Hepatocyte (in vitro differentiated cells): ENCODE measurements around the gene S100A8. TPM values are rescaled to one million over a fixed set of nuclear protein-coding genes. Genes with fewer than 3 reads are reported as not detected.

Source experiments
- DNase-seq: peaks from one replicate; pipeline ENCODE4 v3.0.0-alpha.2; 2016; ENCODE audit warnings: low spot score
- H2AFZ ChIP-seq: fragments of 200-600 bp; sonication (generic); 2 replicates; pipeline ENCODE4 v1.6.0; 2016; ENCODE audit warnings: antibody characterized with exemption, mild to moderate bottlenecking
- H3K27ac ChIP-seq: fragments of 200-600 bp; sonication (generic); 2 replicates; pipeline ENCODE4 v1.5.1; 2016; ENCODE audit warnings: mild to moderate bottlenecking
- H3K27me3 ChIP-seq: fragments of 200-600 bp; sonication (generic); 2 replicates; pipeline ENCODE4 v1.6.1; 2016
- H3K36me3 ChIP-seq: fragments of 200-600 bp; sonication (generic); replicated peaks from 2 replicates; pipeline ENCODE4 v1.5.1; 2016; ENCODE audit warnings: low read depth; ENCODE audit not compliant: insufficient read depth
- H3K4me1 ChIP-seq: fragments of 200-600 bp; sonication (generic); 2 replicates; pipeline ENCODE4 v1.5.1; 2016; ENCODE audit warnings: mild to moderate bottlenecking, moderate library complexity; ENCODE audit not compliant: insufficient read depth
- H3K4me2 ChIP-seq: fragments of 200-600 bp; sonication (generic); 2 replicates; pipeline ENCODE4 v1.6.0; 2016
- H3K4me3 ChIP-seq: fragments of 200-600 bp; sonication (generic); 2 replicates; pipeline ENCODE4 v1.5.1; 2016; ENCODE audit warnings: mild to moderate bottlenecking
- H3K79me2 ChIP-seq: fragments of 200-600 bp; sonication (generic); 2 replicates; pipeline ENCODE4 v1.6.0; 2017; ENCODE audit warnings: mild to moderate bottlenecking
- H3K9me2 ChIP-seq: fragments of 200-600 bp; sonication (generic); replicated peaks from 2 replicates; pipeline ENCODE4 v1.6.0; 2017; ENCODE audit warnings: mild to moderate bottlenecking; ENCODE audit not compliant: insufficient read depth
- H3K9me3 ChIP-seq: fragments of 200-600 bp; sonication (generic); 2 replicates; pipeline ENCODE4 v1.5.1; 2016; ENCODE audit warnings: low read depth, mild to moderate bottlenecking
- H4K20me1 ChIP-seq: fragments of 200-600 bp; sonication (generic); 2 replicates; pipeline ENCODE4 v1.6.0; 2016; ENCODE audit warnings: mild to moderate bottlenecking; ENCODE audit not compliant: insufficient read depth, poor library complexity, severe bottlenecking
- CTCF ChIP-seq: fragments of 200-600 bp; sonication (generic); IDR thresholded peaks from 2 replicates; pipeline ENCODE4 v1.5.1; 2016; ENCODE audit warnings: antibody characterized with exemption, mild to moderate bottlenecking; ENCODE audit not compliant: poor library complexity
- EZH2 ChIP-seq: fragments of 200-600 bp; sonication (generic); IDR thresholded peaks from 2 replicates; pipeline ENCODE4 v1.6.1; 2016; ENCODE audit warnings: antibody characterized with exemption, mild to moderate bottlenecking, borderline replicate concordance
- EZH2phosphoT487 ChIP-seq: fragments of 200-600 bp; sonication (generic); IDR thresholded peaks from one replicate; pipeline ENCODE4 v1.6.1; 2018; ENCODE audit warnings: antibody characterized with exemption, mild to moderate bottlenecking, low read depth, moderate library complexity; ENCODE audit not compliant: unreplicated experiment, severe bottlenecking
- WGBS: methylation state at CpG from one replicate; pipeline ENCODE4 v1.1.6; 2016; ENCODE audit warnings: low lambda C conversion rate; ENCODE audit errors: missing lambda C conversion rate; 5-methylcytosine and 5-hydroxymethylcytosine counted together
- polyA plus RNA-seq: library from polyadenylated mRNA; unstranded; fragments of >200 nt; fragmentation: Nextera tagmentation; extraction: Ambion mirVana; gene quantifications from 2 replicates; pipeline ENCODE4 v1.2.1, GENCODE V29; 2016
- total RNA-seq: library from RNA; depleted of rRNA; stranded (reverse); fragments of >200 nt; gene quantifications from 2 replicates; pipeline ENCODE4 v1.2.3, GENCODE V29; 2014

Gene S100A8
- total and polyA plus RNA-seq, 2 experiments from 2014 or later, result 0.70 to 2.2 TPM

DNA sequence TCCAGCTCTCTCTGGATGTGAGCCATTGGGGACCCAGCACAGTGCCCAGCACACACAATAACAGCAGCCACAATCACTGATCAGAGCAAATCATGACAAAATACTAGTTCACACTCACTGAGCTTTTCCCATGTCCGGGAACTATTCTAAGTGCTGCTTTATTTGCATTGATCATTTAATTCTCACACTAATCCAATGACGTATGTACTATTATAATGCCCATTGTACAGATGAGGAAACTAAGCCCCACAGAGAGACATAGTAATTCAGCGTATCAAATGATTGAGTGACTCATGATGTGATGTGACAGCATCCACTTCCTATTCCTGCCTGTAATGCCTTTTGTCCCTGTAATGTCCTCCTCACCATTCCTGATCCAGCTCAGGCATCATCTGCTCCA lies 1.9 kb upstream of the S100A8 start:
- no peaks in the 10 kb centered on the region for H3K27me3 ChIP-seq
- H2AFZ ChIP-seq, result no peak overlapping the region
- TF ChIP-seq CTCF, result no peak
- no peak for TF ChIP-seq EZH2phosphoT487
- no peak for TF ChIP-seq EZH2
- H4K20me1 ChIP-seq, result no peaks in the 10 kb centered on the region
- DNase-seq, result no peak
- no peaks in the 10 kb centered on the region for H3K36me3 ChIP-seq
- no peak overlapping the region for H3K4me3 ChIP-seq
- H3K27ac ChIP-seq, result no peak overlapping the region
- no peak overlapping the region for H3K4me2 ChIP-seq
- no peaks in the 10 kb centered on the region for H3K9me3 ChIP-seq
- WGBS, result 90% methylated on average over 3 of the region's 3 CpGs
- H3K4me1 ChIP-seq, result no peaks in the 10 kb centered on the region
- no peaks in the 10 kb centered on the region for H3K79me2 ChIP-seq
- H3K9me2 ChIP-seq, result no peaks in the 10 kb centered on the region

GRCh38 chr1:153392258-153392657 lies 1.4 kb upstream of the S100A8 start:
- Histone ChIP-seq H3K9me2 (no peaks in the 10 kb centered on the region), H3K36me3 (no peaks in the 10 kb centered on the region), H3K27me3 (no peaks in the 10 kb centered on the region), H3K9me3 (no peaks in the 10 kb centered on the region), H2AFZ (no peak overlapping the region), H3K79me2 (no peaks in the 10 kb centered on the region), H3K4me3 (no peak overlapping the region), H4K20me1 (no peaks in the 10 kb centered on the region), H3K4me2 (no peak overlapping the region), H3K27ac (no peak overlapping the region), H3K4me1 (no peaks in the 10 kb centered on the region)
- TF ChIP-seq EZH2phosphoT487 (no peak), CTCF (no peak), EZH2 (no peak)
- no peak for DNase-seq
- WGBS, result 68% methylated on average over 3 of the region's 3 CpGs

GRCh38 chr1:153389973-153390879 lies 647 bp downstream of the S100A8 start:
- Histone ChIP-seq H3K27me3 (no peaks in the 10 kb centered on the region), H2AFZ (no peak overlapping the region), H3K4me2 (no peak overlapping the region), H3K79me2 (no peaks in the 10 kb centered on the region), H3K4me1 (no peaks in the 10 kb centered on the region), H4K20me1 (no peaks in the 10 kb centered on the region), H3K9me2 (no peaks in the 10 kb centered on the region), H3K36me3 (no peaks in the 10 kb centered on the region), H3K9me3 (no peaks in the 10 kb centered on the region), H3K27ac (no peak overlapping the region), H3K4me3 (no peak overlapping the region)
- no peak for TF ChIP-seq EZH2
- no peak for TF ChIP-seq EZH2phosphoT487
- TF ChIP-seq CTCF, result no peak
- no peak for DNase-seq
- WGBS, result 74% methylated on average over 17 of the region's 17 CpGs
